ENCODE measurements around the gene CALCB.

CALCB gene

DNA sequence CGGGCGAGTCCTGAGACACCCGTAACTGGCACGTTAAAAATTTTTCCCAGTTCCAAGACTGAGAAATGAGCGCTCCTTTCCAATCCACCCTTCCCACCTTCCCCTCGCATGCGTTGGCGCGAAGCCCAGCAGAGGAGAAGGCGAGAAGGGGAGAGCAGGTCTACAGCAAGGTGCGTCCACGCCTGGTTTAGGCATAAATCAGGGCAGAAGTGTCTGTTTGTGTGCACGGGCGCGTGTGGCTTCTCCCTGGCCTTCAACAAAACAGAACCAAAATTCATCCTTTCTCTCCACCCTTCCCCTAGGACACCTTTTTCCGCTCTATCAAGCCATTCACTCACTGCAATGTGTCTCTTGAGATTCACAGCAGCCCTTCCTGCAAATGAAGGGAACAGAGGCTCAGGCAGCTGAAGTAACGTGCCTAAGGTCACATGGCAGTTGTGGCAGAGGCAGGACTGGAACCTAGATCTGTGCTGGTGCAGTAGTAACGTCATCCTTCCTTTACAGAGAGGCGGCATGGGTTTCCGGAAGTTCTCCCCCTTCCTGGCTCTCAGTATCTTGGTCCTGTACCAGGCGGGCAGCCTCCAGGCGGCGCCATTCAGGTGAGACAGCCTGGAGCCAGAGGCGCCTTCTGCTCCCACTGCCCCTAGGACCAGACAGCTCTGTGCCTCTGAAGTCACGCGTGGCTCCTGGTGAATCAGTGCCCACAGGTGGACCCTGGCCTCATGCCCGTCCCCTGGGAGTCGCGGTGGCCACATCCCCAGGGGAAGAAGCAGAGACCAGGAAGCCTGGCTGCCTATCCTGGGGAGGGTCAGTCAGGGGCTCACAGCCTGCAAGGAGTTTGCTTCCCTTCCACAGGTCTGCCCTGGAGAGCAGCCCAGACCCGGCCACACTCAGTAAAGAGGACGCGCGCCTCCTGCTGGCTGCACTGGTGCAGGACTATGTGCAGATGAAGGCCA is 1.1 kb downstream of the CALCB start:
- DNase-seq = peak; percentile 86

DNA sequence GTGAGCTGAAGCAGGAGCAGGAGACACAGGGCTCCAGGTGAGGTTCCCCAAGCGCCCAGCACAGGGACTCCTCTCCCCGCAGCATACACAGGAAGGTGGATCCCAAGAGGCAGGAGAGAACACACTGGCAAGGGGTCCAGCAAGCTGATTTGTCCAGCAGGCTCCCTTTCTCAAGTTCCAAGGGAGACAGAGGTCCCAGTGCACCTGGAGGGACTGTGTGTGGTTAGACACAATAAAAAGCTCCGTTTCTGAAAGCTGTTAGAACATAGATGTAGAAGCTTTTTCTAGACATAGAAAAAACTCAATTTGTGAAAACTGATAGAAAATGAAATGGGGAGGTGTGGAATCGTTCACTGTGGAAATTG is 1.8 kb downstream of the CALCB start:
- DNase-seq = no peak

DNA sequence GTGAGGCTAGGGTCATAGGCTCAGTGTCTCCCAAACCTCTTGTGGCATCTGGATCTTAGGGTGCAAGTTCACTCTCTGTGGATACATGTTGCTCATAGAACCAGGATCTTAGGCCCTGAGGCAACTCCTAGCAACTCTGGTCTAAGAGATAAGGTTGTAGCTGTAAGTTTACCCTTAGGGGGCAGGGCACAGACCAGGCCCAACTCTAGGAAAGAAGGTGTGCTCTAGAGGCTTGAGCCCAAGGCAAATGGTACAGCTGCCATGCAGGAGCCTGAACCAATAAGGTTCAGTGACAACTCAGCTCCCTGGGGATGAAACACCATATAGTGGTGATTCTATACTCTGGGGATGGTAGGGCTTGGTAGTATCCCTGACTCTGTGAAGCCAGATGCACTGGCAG is 17.8 kb downstream of the CALCB start:
- no peak for DNase-seq

DNA sequence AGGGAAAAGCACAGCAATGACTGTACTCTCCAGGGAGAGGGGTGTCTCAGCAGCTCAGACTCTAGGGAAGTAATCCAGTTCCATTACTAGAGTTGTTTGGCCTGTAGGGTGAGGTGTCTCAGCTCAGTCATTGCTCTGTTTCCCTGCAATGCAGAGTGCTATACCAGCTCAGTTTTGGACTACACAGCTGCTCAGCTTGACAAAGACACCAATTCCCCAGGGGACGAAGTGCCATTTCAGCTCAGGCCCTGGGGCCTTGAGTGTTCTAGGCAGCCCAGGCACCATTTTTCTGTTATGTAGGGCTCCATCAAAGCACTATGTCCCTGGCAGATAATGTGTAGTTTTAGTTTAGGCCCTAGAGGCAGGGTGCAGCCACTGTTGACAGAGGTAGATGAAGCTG is 18.2 kb downstream of the CALCB start:
- no peak for DNase-seq

DNA sequence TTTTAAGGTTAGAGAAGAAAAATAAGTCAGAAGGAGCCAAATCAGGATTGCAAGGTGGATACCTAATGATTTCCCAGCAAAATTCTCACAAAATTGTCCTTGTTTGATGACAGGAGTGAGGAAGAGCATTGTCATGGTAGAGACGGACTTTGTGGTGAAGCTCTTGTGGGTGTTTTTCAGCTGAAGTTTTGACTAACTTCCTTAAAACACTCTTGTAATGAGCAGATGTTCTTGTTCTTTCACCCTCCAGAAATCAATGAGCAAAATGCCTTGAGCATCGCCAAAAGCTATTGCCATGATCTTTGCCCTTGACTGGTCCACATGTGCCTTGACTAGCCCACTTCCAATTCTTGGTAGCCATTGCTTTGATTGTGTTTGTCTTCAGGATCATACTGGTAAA is 20.0 kb downstream of the CALCB start:
- DNase-seq = no peak

DNA sequence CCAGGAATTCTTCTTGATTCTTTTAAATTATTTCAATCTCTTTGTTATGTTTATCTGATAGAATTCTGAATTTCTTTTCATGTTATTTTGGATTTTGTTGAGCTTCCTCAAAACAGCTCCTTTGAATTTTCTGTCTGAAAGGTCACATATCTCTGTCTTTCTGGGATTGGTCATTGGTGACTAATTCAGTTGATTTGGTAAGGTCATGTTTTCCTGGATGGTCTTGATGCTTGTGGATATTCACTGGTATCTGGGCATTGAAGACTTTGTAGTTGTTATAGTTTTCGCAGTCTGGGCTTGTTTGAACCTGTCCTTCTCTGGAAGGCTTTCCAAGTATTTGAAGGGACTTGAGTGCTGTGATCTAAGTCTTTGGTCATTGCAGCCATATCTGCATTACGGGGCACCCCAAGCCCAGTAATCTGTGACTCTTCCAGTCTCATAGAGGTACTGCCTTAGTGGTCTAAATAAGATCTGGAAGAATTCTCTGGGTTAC is 22.4 kb downstream of the CALCB start:
- no peak for DNase-seq

DNA sequence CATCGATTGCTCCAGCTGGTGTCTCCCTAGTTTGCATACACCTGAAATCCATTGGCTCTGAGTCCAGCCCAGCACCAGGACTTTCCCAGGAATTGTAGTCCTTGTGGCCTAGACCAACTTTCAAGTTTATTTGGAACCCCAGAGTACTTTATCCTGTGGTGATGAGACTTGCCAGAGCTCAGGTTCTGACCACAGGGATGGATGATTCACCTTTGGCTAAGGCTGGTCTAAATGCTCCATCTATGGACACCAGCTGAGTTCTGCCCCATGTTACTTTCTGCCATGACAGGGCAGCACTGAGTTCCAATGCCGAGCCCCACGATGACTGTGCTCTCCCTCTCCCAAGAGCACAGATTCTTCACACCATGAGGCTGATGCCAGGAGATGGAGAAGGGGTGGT is 24.0 kb downstream of the CALCB start:
- no peak for DNase-seq

DNA sequence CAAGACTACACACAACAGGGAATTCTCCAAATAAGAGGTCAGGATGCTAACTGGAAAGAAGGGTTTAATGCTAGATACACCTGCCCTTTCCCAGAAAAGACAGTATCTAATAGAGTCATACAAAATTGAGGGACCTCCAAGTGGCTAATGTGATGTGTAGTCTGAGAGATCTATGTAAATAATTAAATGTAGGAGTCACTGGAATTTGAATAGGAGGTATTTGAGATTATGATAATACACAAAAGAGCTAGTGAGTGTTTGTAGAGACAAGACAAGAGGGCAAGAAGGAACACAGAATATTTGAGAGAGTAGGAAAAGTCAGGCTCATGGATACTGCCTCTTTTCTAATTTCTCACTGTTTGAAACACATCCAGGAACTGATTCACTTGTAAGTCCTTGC is 25.9 kb downstream of the CALCB start:
- no peak for DNase-seq

DNA sequence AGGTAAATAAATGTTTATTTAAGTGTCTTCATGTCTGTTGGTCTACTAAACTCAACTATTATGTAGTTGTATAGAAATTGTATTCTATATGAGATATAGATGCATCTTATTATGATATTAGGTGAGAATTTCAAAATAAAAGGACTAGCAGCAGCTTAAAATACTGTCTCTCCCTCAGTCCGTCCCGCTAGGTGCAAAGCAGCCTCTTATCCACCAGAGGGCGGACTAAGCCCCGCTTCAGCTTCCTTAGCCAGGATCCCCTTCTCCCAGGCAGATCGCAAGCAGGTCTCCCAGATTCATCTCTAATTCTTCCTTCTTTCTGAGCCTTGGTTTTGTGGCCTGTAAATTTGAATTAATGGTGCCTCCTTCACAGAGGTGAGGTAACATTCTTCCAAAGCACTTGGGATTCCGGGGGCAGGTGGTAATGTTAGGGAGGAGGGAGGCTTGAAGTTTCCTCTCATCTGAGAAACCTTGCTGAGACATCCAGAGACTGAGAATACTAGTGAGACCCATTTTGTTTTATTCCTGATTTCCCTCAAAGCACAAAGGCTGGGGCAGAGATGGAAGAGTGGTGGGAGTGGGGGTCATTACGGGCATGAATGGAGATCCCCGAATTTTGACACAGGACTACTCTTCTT is 27.8 kb downstream of the CALCB start:
- peak; percentile 79 for DNase-seq

DNA sequence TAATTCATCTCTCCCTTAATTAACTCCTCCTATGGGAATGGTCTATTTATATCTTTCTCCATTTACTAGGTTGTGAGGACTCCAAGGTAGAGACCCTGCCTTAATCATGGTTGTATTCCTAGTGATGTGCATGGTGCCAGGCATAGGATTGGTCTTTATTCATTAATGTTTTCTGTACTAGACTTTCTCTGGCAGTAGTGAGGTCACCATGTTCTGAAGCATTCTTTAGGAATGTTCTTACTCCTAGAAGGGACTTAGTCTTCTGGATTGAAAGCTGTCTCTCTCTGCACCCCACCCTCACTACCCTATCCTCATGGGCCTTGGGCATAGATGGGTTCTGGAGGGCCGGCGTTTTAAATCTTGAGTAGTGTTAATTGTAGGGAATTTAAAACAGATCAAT is 30.8 kb downstream of the CALCB start:
- no peak for DNase-seq

DNA sequence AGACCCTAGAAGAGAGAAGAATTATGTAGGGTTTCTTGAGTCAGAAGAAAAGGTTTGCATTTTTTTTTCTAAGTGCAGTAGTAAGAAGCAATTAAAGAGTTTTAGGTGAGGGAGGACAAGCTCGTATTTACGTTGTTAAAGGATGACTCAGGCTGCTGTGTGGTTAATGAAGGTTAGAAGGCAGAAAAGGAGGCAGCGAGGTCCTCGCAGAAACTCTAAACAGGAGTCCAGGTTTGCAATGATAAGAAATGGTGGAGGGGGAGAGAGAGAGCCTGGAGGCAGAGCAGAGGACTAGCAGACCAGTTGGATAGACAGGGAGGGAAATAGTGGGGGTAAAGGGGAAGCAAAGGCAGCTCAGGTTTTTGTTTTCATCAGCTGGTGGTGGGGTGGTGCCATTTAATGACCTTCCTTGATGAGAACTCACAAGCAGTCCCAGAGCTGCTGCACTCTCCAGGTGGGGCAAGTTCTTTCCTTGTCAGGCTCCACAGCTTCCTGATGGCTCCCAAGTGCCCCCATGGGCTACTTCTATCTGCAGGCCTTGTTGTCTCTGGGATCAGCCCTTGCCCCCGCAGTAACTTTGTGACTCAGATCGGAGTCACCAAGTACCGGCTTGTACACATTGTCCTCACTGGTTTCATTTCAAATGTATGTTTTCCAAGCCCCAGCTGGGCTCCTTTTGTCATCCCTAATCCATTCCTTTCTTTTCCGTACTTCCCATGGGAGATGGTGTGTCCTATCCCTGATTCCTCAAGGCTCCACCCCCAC is 33.0 kb downstream of the CALCB start:
- DNase-seq = no peak

DNA sequence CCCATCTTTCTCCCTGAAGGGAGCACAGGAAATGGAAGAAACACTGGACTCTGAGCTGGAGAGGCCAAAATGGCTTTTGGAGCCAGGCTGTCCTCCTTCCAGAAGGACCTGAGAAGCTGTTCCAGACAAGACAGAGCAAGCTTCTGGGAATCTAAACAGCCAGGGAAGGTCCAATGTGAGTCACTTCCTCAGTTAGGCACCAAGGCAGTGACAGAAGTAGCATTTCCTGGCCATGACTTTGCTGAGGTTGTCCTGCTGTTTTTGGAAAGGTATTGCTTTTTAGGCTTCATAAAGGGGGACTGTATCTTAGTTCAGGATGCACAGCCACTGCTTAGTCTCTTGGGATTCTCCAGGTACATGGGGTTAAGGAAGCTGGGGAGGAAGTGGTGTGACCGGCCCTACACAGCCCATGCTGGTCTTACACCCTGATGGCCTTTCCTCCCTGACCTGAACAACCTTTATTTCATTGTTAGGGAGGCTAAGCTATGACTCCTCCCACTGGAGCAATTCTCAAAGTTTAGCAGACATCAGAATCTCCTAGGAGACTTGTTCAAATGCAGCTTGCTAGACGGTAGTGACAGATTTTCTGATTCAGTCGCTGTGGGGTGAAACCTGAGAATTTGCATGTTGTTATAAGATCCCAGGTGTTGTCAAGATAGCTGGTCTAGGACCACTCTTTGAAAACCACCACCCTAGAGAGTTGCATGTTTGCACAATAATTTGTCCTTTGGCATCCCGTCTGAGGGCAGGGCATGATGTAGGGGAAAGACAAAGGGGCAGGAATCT is 34.5 kb downstream of the CALCB start:
- DNase-seq = no peak

DNA sequence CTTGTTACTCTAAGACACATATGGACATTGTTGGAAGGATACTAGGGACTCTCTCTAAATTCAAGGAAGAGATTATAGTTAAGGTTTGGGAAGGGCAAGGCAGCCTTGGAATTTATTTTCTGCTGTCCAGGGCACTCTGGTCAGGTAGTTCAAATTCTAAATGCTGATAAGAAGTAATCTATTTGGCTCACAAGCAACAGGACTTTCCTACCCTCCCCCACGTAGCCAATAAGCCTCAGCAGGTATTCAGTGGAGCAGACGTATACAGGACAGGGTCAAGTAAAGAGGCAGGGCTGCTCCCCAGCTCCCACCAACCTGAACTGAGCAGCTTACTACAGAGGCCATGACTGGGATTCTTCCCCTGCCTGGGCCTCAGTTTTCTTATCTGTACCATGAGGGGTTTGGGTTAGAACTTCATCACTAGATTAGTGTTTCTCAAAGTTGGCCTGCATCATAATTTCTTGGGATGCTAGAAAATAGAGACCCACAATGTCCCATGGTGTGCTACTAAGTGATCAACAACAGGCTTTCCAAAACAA is 35.3 kb downstream of the CALCB start:
- DNase-seq = no peak

DNA sequence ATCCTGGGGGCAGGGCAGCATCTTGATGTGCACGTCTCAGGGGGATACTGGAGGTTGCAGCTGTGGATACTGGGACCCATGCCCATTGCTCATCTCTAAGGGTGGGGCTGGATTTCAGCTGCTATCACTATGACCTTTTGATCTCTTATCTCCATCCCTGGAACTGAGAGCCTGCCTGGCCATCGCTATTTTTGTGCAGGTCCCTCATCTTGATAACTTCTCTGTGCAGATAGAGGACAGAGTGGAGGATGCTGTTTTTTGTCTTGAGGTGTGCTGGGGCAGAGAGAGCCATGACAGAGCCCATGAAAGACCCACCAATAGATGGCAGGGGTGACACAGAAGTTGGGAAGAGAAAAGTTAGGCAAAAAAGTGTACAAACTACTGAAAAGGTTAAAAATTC is 36.2 kb downstream of the CALCB start:
- no peak for DNase-seq

DNA sequence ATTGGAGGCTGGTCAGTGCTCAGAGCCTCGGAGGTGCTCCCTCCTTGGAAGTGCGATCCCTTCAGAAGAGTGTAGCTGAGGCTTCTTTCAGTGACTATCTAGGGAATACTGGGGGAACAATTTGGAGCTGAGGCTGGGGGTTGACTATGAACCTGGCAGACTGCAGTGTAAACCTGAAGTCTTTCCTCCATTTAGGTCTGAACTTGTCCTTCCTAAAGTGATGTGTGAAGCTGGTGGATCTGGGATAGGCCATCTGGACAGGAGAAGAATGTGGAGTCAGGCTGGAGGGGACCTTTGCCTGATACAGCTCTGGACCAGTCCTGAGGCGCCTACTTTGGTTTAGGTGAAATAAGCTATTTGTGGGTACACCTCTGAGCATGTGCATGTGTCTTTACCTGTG is 37.8 kb downstream of the CALCB start:
- DNase-seq = no peak

DNA sequence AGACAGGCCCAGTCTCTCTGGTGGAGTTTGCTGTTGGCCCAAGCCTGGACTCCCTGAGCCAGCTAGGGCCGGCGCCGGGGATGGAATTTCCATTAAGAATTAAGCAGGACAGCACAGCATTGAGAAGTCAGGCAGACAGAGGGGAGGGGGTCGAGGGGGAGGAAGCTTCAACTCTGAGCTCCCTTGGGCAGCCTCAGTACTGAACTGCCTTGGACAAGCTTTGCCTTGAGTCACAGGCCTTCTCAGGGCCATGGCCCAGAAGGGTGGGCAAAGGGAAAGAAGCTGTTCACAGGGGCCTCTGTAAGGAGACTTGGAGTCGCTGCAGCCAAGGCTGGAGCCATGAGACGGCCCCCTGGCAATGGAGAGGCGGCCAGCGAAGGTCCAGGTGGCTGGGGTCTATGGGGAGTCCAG is 38.7 kb downstream of the CALCB start:
- no peak for DNase-seq

DNA sequence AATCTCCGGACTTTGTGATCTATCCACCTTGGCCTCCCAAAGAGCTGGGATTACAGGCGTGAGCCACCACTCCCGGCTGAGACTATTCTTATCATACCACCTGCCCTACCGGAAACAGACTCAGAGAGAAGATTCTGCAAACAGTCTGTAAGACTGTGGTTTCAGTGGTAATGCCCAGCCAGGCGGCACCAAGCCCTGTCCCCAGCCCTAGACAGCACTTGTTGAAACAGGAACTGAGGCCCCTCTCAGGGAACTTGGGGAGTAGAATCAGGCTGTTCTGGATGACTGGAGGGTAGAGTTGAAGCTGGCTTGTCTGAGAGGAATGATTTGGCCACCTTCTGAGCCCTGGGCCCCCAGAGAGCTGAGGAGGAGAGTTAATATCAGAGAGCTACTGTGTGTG is 40.0 kb downstream of the CALCB start:
- DNase-seq = peak; percentile 83

DNA sequence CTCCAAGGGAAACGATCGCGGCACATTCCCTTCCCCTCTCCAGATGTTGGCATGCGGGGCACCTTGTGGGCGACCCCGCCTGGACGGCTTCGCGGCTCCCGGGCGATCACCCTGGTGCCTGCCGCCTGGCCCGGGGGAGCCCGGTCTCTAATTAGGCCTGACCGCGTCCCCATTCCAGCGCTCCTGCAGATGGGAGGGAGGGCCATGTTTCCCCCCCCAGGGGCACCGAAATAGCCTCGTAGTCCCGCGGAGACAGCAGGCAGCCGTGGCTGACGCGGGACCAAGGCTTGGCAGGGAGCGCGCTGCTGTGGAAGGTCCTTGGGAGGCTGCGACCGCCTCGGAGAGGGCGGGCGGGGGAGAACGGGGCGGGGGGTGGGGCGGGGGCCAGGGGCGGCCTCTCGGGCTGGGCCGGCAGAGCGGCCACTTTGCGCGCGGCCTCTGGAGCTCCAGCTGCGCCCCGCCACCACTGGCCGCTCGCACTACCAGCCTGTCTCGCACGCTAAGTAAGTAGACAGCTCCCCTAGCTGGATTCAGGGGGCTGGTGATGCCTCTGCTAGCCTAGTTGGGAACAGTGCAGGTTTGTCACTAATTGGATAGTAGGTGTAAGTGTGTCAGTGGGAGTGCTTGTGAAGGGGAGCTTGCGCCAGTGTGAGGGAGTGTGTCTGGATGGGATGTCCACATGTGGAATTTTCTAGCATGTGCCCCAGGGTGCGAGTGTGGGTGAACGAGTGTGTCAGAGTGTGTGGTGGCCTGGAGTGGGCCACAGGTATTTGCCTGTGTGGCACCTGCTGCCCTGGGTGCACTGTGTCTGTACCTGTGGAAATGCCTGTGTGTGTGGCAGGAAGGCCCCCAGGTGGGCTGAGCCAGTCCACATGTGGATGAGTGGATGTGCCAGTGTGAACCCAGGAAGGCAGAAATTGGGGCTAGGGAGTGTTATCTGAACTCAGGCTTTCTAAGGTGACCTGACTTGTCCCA is 41.4 kb downstream of the CALCB start, which contains the start of gene INSC:
Gene INSC (plus strand): TSS at position 423 of the 975 bp plus-strand sequence. CDS start 34,252 bp downstream, outside the sequence.
- DNase-seq = peak; percentile 42

DNA sequence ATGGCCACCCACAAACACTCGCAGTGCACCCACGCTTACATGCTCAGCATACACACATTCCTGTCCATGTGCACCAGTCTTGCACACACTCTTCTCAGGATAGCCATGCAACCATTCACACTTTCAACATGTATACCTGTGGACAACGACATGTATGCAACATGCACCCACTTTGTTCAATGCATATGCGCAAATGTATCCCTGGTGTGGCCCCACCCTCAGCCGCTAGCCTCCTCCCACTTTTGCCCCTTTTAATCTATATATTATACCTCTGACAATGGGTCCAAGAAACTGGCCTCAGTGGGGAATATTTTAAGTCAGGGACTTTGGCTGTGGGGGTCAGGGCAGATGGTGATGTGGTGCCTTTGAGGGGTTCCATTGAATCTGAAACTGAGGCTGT is 42.3 kb downstream of the CALCB start:
- no peak for DNase-seq

DNA sequence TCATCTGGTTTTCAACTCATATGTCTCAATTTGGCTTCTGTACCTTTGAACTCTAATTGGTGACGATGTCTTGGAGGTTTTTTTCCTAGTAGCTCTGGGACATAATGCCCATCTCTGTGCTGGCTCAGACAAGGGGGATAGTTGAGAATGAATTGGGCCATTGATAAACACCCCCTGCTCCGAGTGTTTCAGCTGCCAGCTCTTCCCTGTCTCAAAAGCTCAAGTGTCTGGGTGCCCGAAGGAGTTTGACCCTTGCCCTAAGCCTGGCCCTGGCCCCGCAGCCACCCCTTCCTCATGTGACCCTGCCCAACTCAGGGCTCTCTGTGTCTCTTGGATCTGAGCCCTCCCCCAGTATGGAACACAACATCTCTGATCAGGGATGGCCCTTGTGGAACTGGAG is 44.4 kb downstream of the CALCB start:
- no peak for DNase-seq

DNA sequence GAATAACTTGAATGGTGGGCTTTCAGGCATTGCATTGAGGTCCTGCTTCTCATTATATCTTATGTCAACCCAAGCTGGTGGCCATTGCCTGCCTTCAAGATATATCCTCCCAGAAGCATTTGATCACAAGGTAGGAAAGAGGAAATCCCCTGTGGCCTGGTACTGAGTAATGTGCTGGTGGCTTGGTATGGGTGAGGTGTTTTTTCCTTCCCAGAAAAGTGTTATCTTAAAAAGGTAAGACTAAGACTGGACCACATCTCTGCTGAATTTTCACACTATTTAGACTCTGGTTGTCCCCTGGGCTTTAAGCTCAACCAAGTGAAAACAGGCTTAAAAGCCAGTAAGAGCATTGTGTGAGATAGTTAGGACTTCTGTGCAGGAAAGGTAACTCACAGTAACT is 45.0 kb downstream of the CALCB start:
- no peak for DNase-seq

All from hematopoietic multipotent progenitor cell treated with erythropoietin and hydrocortisone succinate and interleukin-3 and kit ligand, for 6 days (in vitro differentiated cells).